Activated CD8-positive, alpha-beta memory T cell treated with anti-CD3 and anti-CD28 coated beads for 24 hours (primary cell): Measurements from ENCODE around the gene PTPRM.
A peak's percentile ranks its signal among the peaks of the same experiment; 100 is the strongest.

Experiments
- DNase-seq: peaks from one replicate; pipeline ENCODE4 v3.0.0-alpha.2; 2020

PTPRM gene

DNA sequence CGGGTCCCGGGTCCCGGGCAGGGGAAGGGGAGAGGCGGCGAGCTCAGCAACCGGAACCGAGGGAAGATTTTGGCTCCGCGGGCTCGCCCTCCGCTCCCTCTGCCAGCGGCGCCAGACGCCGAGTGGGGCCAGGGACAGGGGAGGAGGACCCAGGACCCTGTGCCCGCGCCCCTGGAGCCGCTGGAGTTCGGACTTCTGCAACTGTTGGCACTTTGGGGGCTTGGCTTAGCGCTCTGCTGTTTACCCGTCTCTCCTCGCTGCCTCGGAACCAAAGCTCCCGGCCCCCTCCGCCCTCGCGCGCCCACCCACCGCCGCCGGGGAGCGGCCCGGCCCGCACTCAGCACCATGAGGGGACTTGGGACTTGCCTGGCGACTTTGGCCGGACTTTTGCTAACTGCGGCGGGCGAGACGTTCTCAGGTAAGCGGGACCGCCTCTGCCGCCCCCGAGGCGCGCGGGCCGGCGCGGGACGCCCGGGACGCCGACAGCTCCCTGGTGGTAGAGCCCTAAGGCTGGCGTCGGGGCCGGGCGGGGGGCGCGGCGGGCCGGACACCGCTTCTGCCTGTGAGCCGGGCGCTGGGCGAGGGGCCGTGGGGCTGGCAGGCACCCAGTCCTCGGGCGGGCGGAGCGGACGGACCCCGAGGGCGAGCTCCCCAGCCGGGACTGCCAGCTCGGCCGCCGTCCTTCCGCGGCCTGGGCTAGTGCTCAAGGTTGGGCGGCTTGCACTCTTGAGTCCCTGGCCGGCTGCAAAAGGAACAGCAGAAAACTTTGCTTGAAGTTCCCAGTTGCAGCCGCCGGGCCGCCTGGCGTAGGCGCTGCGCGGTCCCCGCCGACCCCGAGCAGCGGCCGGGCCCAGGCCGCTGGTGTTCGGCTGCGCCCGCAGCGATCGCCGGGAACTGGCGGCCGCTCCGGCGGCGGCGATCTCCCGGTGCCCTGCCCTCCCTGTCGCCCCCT, 634 bp downstream of the PTPRM start:
- DNase-seq: peak; percentile 59

- DNase-seq: no peak
Observed at GRCh38 chr18:7568426-7568825, 1.3 kb downstream of the PTPRM start.

- no peak for DNase-seq
Observed at GRCh38 chr18:7571626-7572025, 4.5 kb downstream of the PTPRM start.

GRCh38 chr18:7572822-7573221, 5.7 kb downstream of the PTPRM start:
- no peak for DNase-seq

- no peak for DNase-seq
Observed at GRCh38 chr18:7575465-7576028, 8.4 kb downstream of the PTPRM start.

DNA sequence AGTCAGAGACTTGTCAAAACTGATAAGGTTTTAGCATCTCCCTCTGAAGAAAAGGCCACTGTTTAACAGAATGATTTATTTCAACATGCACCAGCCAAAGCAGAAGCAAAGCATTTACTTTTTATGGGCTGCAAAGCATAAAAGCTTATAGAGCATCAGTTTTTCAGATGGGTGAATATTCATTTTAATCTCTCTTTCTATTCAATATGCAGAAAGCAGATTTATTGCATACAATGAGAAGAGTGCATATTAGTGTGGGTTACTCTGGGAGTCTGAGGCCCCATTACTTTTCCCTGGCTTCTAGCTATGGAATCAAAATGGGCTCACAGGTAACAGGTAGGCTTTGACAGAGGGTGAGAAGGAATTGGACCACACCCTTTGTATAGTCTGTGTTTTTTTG, 9.0 kb downstream of the PTPRM start:
- no peak for DNase-seq

DNA sequence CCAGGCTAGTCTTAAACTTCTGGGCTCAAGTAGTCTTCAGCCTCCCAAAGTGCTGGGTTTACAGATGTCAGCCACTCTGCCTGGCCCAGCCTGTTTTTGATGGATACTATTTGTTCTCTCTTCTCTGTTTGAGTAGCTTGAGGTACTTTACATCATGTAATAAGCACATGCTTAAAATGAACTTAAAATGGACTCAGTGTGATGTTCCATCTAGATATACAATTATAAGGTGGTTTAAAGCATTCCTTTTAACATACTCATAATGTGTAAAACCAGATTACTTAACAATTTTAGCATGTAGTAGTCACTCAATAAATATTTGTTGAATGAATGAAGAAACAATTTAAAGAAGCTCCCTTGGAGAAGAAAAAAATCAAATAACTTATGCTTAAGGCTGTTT, 9.6 kb downstream of the PTPRM start:
- no peak for DNase-seq

- no peak for DNase-seq
Observed at GRCh38 chr18:7577706-7578105, 10.6 kb downstream of the PTPRM start.

GRCh38 chr18:7579176-7579917, 12.2 kb downstream of the PTPRM start:
- DNase-seq: no peak

GRCh38 chr18:7579918-7580542, 12.9 kb downstream of the PTPRM start:
- no peak for DNase-seq

- DNase-seq: no peak
Observed at GRCh38 chr18:7584646-7585275, 17.6 kb downstream of the PTPRM start.

DNA sequence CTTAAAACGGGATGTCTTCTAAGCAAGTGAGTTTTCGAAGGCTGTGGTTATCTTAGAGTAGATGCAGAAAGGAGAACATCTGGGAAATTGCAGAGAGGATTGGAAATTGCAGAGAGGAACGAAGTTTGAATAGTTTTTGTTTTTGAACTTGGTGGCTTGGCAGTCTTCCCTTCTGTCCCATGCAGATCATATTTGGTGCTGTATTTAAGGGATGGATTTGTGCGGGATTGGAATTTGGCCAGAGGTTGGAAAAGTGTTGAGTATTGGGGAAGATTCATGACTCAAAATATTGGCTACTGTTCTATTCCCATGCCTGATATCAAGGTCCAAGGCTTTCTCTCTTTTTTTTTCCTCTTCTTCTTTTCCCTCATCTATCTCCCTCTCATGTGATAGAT, 18.2 kb downstream of the PTPRM start:
- DNase-seq: no peak

GRCh38 chr18:7586379-7586778, 19.3 kb downstream of the PTPRM start:
- DNase-seq: no peak

- no peak for DNase-seq
Observed at GRCh38 chr18:7590826-7591560, 23.9 kb downstream of the PTPRM start.

- no peak for DNase-seq
Observed at GRCh38 chr18:7592305-7593071, 25.4 kb downstream of the PTPRM start.

- no peak for DNase-seq
Observed at GRCh38 chr18:7593218-7593819, 26.2 kb downstream of the PTPRM start.

GRCh38 chr18:7596147-7596546, 29.0 kb downstream of the PTPRM start:
- DNase-seq: no peak

DNA sequence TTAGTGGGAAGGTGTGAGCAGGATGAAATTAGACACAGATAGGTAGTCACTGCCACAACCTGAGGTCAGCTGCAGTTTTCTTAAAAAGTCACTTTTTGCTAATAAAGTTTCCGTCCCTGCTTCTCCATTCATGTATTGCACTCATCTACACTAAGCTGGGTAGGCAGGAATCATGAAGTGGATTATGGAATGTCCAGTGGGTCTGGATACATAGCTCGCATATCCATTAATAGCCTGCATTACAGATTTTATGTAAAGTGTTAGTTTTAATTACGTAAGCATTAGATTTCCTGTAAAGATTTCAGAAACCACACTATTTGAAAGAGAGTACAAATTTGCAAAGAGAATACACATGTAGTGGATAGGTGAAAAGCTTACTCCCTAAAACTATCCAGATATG, 30.4 kb downstream of the PTPRM start:
- DNase-seq: no peak

- DNase-seq: no peak
Observed at GRCh38 chr18:7598167-7599047, 31.3 kb downstream of the PTPRM start.

GRCh38 chr18:7600036-7600435, 32.9 kb downstream of the PTPRM start:
- no peak for DNase-seq
